ENCODE measurements around the gene BARHL2.

DNA sequence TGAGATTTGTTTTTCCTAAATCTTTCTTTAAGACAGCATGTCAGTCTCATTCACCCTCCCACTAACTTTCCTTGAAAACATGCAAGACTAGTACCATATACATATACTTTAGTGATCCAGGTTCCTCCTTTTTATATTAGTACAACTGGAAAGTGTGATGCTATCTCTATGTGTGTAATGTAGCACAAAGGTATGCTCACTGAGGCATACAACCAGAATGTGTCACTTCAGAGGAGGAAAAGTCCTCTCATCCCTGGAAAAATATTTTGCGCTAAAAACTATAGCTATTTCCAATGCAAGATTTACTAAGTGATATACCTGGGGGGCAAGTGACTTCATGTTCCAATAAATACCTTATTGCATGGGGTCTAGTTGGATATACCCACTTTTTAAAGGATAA is 45.9 kb downstream of the BARHL2 start:
- TF ChIP-seq, protein P1, sequence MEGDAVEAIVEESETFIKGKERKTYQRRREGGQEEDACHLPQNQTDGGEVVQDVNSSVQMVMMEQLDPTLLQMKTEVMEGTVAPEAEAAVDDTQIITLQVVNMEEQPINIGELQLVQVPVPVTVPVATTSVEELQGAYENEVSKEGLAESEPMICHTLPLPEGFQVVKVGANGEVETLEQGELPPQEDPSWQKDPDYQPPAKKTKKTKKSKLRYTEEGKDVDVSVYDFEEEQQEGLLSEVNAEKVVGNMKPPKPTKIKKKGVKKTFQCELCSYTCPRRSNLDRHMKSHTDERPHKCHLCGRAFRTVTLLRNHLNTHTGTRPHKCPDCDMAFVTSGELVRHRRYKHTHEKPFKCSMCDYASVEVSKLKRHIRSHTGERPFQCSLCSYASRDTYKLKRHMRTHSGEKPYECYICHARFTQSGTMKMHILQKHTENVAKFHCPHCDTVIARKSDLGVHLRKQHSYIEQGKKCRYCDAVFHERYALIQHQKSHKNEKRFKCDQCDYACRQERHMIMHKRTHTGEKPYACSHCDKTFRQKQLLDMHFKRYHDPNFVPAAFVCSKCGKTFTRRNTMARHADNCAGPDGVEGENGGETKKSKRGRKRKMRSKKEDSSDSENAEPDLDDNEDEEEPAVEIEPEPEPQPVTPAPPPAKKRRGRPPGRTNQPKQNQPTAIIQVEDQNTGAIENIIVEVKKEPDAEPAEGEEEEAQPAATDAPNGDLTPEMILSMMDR (IDR thresholded peaks at IDR 0.05 in 2 of 3, conservative IDR thresholded peaks at IDR 0.05 in 1 of 3; ENCODE audit: borderline replicate concordance in 1 of 3, insufficient read depth in 1 of 3, low read depth in 2 of 3, low read length in 2 of 3): no peak
- TF ChIP-seq, protein P2, sequence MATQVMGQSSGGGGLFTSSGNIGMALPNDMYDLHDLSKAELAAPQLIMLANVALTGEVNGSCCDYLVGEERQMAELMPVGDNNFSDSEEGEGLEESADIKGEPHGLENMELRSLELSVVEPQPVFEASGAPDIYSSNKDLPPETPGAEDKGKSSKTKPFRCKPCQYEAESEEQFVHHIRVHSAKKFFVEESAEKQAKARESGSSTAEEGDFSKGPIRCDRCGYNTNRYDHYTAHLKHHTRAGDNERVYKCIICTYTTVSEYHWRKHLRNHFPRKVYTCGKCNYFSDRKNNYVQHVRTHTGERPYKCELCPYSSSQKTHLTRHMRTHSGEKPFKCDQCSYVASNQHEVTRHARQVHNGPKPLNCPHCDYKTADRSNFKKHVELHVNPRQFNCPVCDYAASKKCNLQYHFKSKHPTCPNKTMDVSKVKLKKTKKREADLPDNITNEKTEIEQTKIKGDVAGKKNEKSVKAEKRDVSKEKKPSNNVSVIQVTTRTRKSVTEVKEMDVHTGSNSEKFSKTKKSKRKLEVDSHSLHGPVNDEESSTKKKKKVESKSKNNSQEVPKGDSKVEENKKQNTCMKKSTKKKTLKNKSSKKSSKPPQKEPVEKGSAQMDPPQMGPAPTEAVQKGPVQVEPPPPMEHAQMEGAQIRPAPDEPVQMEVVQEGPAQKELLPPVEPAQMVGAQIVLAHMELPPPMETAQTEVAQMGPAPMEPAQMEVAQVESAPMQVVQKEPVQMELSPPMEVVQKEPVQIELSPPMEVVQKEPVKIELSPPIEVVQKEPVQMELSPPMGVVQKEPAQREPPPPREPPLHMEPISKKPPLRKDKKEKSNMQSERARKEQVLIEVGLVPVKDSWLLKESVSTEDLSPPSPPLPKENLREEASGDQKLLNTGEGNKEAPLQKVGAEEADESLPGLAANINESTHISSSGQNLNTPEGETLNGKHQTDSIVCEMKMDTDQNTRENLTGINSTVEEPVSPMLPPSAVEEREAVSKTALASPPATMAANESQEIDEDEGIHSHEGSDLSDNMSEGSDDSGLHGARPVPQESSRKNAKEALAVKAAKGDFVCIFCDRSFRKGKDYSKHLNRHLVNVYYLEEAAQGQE (IDR thresholded peaks at IDR 0.05; ENCODE audit: low read depth): no peak
- TF ChIP-seq POLR2AphosphoS5 (IDR thresholded peaks at IDR 0.05; ENCODE audit: low read depth, low read length): no peak
- no peak for TF ChIP-seq ZNF274 (IDR thresholded peaks at IDR 0.05; ENCODE audit: low read depth, low read length)
- no peak for TF ChIP-seq POLR2A (IDR thresholded peaks at IDR 0.05; ENCODE audit: borderline replicate concordance, extremely low read depth, insufficient read depth, insufficient read length)
- no peak for TF ChIP-seq SP1 (IDR thresholded peaks at IDR 0.05; ENCODE audit: low read depth)
- TF ChIP-seq, protein P3, sequence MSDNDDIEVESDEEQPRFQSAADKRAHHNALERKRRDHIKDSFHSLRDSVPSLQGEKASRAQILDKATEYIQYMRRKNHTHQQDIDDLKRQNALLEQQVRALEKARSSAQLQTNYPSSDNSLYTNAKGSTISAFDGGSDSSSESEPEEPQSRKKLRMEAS (IDR thresholded peaks at IDR 0.05): no peak
- TF ChIP-seq EZH2 (IDR thresholded peaks at IDR 0.05): no peak
- TF ChIP-seq EZH2phosphoT487 (IDR thresholded peaks at IDR 0.05; ENCODE audit: borderline replicate concordance): no peak
- TF ChIP-seq, protein P4, sequence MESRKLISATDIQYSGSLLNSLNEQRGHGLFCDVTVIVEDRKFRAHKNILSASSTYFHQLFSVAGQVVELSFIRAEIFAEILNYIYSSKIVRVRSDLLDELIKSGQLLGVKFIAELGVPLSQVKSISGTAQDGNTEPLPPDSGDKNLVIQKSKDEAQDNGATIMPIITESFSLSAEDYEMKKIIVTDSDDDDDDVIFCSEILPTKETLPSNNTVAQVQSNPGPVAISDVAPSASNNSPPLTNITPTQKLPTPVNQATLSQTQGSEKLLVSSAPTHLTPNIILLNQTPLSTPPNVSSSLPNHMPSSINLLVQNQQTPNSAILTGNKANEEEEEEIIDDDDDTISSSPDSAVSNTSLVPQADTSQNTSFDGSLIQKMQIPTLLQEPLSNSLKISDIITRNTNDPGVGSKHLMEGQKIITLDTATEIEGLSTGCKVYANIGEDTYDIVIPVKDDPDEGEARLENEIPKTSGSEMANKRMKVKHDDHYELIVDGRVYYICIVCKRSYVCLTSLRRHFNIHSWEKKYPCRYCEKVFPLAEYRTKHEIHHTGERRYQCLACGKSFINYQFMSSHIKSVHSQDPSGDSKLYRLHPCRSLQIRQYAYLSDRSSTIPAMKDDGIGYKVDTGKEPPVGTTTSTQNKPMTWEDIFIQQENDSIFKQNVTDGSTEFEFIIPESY (IDR thresholded peaks at IDR 0.05; ENCODE audit: extremely low read depth, insufficient replicate concordance, low read length): no peak
